ENCODE data around the gene ACOT4.

DNA sequence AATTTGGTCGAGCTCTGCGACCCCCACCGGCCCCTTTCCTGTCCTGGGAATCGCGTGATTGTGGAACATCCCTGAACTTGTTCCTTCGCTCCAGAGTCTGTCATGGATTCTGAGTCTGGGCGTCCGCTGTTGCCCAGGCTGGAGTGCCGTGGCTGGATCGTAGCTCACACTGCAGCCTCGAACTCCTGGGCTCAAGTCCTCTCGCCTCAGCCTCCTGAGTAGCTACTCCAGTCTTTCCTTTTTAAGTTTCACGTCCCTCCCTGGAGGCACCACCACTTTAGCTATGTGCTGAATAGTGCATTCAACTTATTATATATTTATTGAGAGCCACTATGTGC is 21.3 kb downstream of the ACOT4 start:
- TF ChIP-seq, protein P1, sequence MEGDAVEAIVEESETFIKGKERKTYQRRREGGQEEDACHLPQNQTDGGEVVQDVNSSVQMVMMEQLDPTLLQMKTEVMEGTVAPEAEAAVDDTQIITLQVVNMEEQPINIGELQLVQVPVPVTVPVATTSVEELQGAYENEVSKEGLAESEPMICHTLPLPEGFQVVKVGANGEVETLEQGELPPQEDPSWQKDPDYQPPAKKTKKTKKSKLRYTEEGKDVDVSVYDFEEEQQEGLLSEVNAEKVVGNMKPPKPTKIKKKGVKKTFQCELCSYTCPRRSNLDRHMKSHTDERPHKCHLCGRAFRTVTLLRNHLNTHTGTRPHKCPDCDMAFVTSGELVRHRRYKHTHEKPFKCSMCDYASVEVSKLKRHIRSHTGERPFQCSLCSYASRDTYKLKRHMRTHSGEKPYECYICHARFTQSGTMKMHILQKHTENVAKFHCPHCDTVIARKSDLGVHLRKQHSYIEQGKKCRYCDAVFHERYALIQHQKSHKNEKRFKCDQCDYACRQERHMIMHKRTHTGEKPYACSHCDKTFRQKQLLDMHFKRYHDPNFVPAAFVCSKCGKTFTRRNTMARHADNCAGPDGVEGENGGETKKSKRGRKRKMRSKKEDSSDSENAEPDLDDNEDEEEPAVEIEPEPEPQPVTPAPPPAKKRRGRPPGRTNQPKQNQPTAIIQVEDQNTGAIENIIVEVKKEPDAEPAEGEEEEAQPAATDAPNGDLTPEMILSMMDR (IDR thresholded peaks at IDR 0.05; ENCODE audit: extremely low read depth in 1 of 2, insufficient read depth in 1 of 2, low read depth in 1 of 2, low read length in 2 of 2): no peak
- TF ChIP-seq MYC (IDR thresholded peaks at IDR 0.05; ENCODE audit: low read depth, low read length): no peak
- no peak for TF ChIP-seq POLR2AphosphoS5 (IDR thresholded peaks at IDR 0.05; ENCODE audit: insufficient read depth, low read depth, low read length)
- no peak for TF ChIP-seq EZH2 (IDR thresholded peaks at IDR 0.05; ENCODE audit: borderline replicate concordance, low read depth, low read length, severe bottlenecking)
- no peak for TF ChIP-seq POLR2A (IDR thresholded peaks at IDR 0.05; ENCODE audit: low read depth, low read length)
- no peak for TF ChIP-seq JUN (IDR thresholded peaks at IDR 0.05; ENCODE audit: borderline replicate concordance, insufficient read depth, insufficient read length, low read depth)
- TF ChIP-seq, protein P2, sequence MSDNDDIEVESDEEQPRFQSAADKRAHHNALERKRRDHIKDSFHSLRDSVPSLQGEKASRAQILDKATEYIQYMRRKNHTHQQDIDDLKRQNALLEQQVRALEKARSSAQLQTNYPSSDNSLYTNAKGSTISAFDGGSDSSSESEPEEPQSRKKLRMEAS (IDR thresholded peaks at IDR 0.05; ENCODE audit: insufficient read depth, insufficient read length): no peak
- TF ChIP-seq FOS (IDR thresholded peaks at IDR 0.05; ENCODE audit: borderline replicate concordance, insufficient read depth, low read length): no peak
- TF ChIP-seq GATA2 (IDR thresholded peaks at IDR 0.05; ENCODE audit: insufficient read depth, insufficient read length, low read depth, low read length): no peak
